GM21367 (cell line): ENCODE data around the gene CA12.
"Not testable (repeated sequence)": the region's sequence is repeated elsewhere in the genome, so short reads cannot be mapped to it uniquely, and the experiment has no call there.

Source experiments
- ATAC-seq: cut with Tn5 transposase; IDR thresholded peaks from one replicate; pipeline ENCODE4 v1.9.1; 2021; ENCODE audit not compliant: unreplicated experiment

CA12 gene

GRCh38 chr15:63339006-63339766 lies 42.5 kb downstream of the CA12 start:
- no peak for ATAC-seq

- ATAC-seq = no peak
Measured at GRCh38 chr15:63338170-63338569, 43.5 kb downstream of the CA12 start.

- ATAC-seq = no peak
Measured at GRCh38 chr15:63337046-63337445, 44.6 kb downstream of the CA12 start.

- ATAC-seq = no peak
Measured at GRCh38 chr15:63335543-63336240, 46.0 kb downstream of the CA12 start.

GRCh38 chr15:63334821-63335220 lies 46.8 kb downstream of the CA12 start:
- ATAC-seq = no peak

- ATAC-seq = no peak
Measured at GRCh38 chr15:63332367-63333124, 49.1 kb downstream of the CA12 start.

GRCh38 chr15:63331456-63331855 lies 50.2 kb downstream of the CA12 start:
- ATAC-seq = no peak

GRCh38 chr15:63330926-63331325 lies 50.7 kb downstream of the CA12 start:
- no peak for ATAC-seq

GRCh38 chr15:63329567-63330350 lies 51.9 kb downstream of the CA12 start:
- no peak for ATAC-seq

GRCh38 chr15:63327648-63328421 lies 53.8 kb downstream of the CA12 start:
- no peak for ATAC-seq

GRCh38 chr15:63324770-63325169 lies 56.9 kb downstream of the CA12 start:
- no peak for ATAC-seq

- no peak for ATAC-seq
Measured at GRCh38 chr15:63323798-63324563, 57.7 kb downstream of the CA12 start.

GRCh38 chr15:63322541-63322940 lies 59.1 kb downstream of the CA12 start:
- no peak for ATAC-seq

GRCh38 chr15:63321462-63321861 lies 60.2 kb downstream of the CA12 start:
- ATAC-seq = no peak

- not testable (repeated sequence) for ATAC-seq
Measured at GRCh38 chr15:63320981-63321380, 60.7 kb downstream of the CA12 start.

- ATAC-seq = not testable (repeated sequence)
Measured at GRCh38 chr15:63320446-63320845, 61.2 kb downstream of the CA12 start.

- ATAC-seq = no peak
Measured at GRCh38 chr15:63319065-63319464, 62.6 kb downstream of the CA12 start.

- ATAC-seq = no peak
Measured at GRCh38 chr15:63318344-63318743, 63.3 kb downstream of the CA12 start.

- ATAC-seq = no peak
Measured at GRCh38 chr15:63314409-63314808, 67.2 kb downstream of the CA12 start.
